Osteoblast (primary cell): ENCODE results near the gene KLF18. TPM values are rescaled to one million over a fixed set of nuclear protein-coding genes. Genes with fewer than 3 reads are reported as not detected.

Experiments
- DNase-seq: peaks from one replicate; pipeline ENCODE4 v3.0.0; 2011; ENCODE audit warnings: low spot score, mixed read lengths; ENCODE audit not compliant: insufficient read length; ENCODE audit errors: missing footprints
- H2AFZ ChIP-seq: 2 replicates; pipeline ENCODE4 v1.6.0; 2011; ENCODE audit warnings: mild to moderate bottlenecking, low read length
- H3K27ac ChIP-seq: 2 replicates; pipeline ENCODE4 v1.5.1; 2011; ENCODE audit warnings: mild to moderate bottlenecking, low read depth, low read length, moderate library complexity
- H3K27me3 ChIP-seq: 2 replicates; pipeline ENCODE4 v1.6.0; 2012; ENCODE audit warnings: mild to moderate bottlenecking, control low read depth, inconsistent platforms, low read length, moderate library complexity; ENCODE audit not compliant: insufficient read depth
- H3K36me3 ChIP-seq: 2 replicates; pipeline ENCODE4 v1.5.1; 2011; ENCODE audit warnings: mild to moderate bottlenecking, low read length, control low read depth, moderate library complexity; ENCODE audit not compliant: insufficient read depth
- H3K4me1 ChIP-seq: 2 replicates; pipeline ENCODE4 v1.5.1; 2011; ENCODE audit warnings: mild to moderate bottlenecking, low read length, control low read depth, moderate library complexity; ENCODE audit not compliant: insufficient read depth
- H3K4me2 ChIP-seq: 2 replicates; pipeline ENCODE4 v1.6.0; 2011; ENCODE audit warnings: mild to moderate bottlenecking, low read length; ENCODE audit not compliant: insufficient read depth
- H3K4me3 ChIP-seq: fragments of 200-600 bp; sonication (generic); 3 replicates; pipeline ENCODE4 v1.5.1; 2012; ENCODE audit warnings: mild to moderate bottlenecking, low read length, inconsistent platforms; ENCODE audit not compliant: insufficient read depth
- H3K79me2 ChIP-seq: 2 replicates; pipeline ENCODE4 v1.6.0; 2012; ENCODE audit warnings: mild to moderate bottlenecking, low read length, control low read depth, inconsistent platforms; ENCODE audit not compliant: insufficient read depth
- H3K9me3 ChIP-seq: 2 replicates; pipeline ENCODE4 v1.5.1; 2011; ENCODE audit warnings: low read depth, low read length, control low read depth
- H4K20me1 ChIP-seq: 2 replicates; pipeline ENCODE4 v1.6.0; 2012; ENCODE audit warnings: mild to moderate bottlenecking, low read length, control low read depth; ENCODE audit not compliant: insufficient read depth
- CTCF ChIP-seq: IDR thresholded peaks from 2 replicates; pipeline ENCODE4 v1.5.1; 2011; ENCODE audit warnings: mild to moderate bottlenecking, low read depth, low read length, moderate library complexity; ENCODE audit errors: extremely low read depth
- total RNA-seq: library from RNA; depleted of rRNA; stranded (reverse); fragments of >200 nt; gene quantifications from 2 replicates; pipeline ENCODE4 v1.2.3, GENCODE V29; 2012

KLF18 gene
- total RNA-seq = not detected in 2 replicates

DNA sequence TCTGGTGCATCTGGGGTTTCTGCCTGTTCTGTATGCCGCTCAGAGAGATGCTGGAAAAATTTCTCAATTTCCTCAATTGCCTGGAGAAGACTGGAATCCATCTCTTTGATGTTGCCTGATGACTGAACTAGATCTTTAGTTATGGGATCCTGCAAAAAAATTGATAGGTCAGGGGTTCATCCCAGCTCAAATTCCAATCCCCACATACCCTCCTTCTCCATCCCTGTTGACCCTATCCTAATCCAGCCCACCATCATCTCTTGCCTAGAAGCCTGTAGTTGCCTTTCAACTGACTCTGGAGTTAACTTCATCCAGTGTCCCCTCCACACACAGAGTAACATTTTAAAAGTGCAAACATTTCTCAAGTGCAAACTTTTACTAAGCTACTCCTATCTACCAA is at the start of gene KLF18:
KLF18 (minus strand) TSS at position 101 of the 400 bp plus-strand sequence; CDS start at position 101, 0 bp downstream.
- no peaks in the 10 kb centered on the region for H3K36me3 ChIP-seq
- DNase-seq = no peak
- H3K4me1 ChIP-seq = no peaks in the 10 kb centered on the region
- no peaks in the 10 kb centered on the region for H3K79me2 ChIP-seq
- no peak within 1 kb of the TSS for H2AFZ ChIP-seq
- no peak within 1 kb of the TSS for H3K27ac ChIP-seq
- no peaks in the 10 kb centered on the region for H4K20me1 ChIP-seq
- TF ChIP-seq CTCF = no peak
- H3K27me3 ChIP-seq = peaks cover 2% of the 10 kb centered on the region
- peaks cover 3% of the 10 kb centered on the region for H3K9me3 ChIP-seq
- no peak within 1 kb of the TSS for H3K4me3 ChIP-seq
- H3K4me2 ChIP-seq = no peak within 1 kb of the TSS

GRCh38 chr1:44174630-44175029 is 33.2 kb upstream of the KLF18 start:
- no peak for TF ChIP-seq CTCF
- no peak for DNase-seq
- Histone ChIP-seq H2AFZ (no peak overlapping the region), H3K27me3 (no peaks in the 10 kb centered on the region), H3K36me3 (no peaks in the 10 kb centered on the region), H4K20me1 (no peaks in the 10 kb centered on the region), H3K9me3 (no peaks in the 10 kb centered on the region), H3K4me2 (no peak overlapping the region), H3K27ac (no peak overlapping the region), H3K79me2 (no peaks in the 10 kb centered on the region), H3K4me1 (peaks cover 2% of the 10 kb centered on the region), H3K4me3 (no peak overlapping the region)

- H3K9me3 ChIP-seq = no peaks in the 10 kb centered on the region
- H3K36me3 ChIP-seq = no peaks in the 10 kb centered on the region
- no peak overlapping the region for H2AFZ ChIP-seq
- H3K4me3 ChIP-seq = no peak overlapping the region
- H3K79me2 ChIP-seq = no peaks in the 10 kb centered on the region
- no peak overlapping the region for H3K27ac ChIP-seq
- no peaks in the 10 kb centered on the region for H4K20me1 ChIP-seq
- no peak overlapping the region for H3K4me2 ChIP-seq
- TF ChIP-seq CTCF = no peak
- DNase-seq = peak; percentile 61
- no peaks in the 10 kb centered on the region for H3K27me3 ChIP-seq
- H3K4me1 ChIP-seq = peaks cover 2% of the 10 kb centered on the region
Measured at GRCh38 chr1:44170281-44170823, 28.9 kb upstream of the KLF18 start.

GRCh38 chr1:44168520-44169098 is 27.2 kb upstream of the KLF18 start:
- DNase-seq = no peak
- no peak for TF ChIP-seq CTCF

More at GRCh38 chr1:44168520-44169098, 27.2 kb upstream of the KLF18 start:
- H2AFZ ChIP-seq = no peak overlapping the region
- H3K4me1 ChIP-seq = peaks cover 2% of the 10 kb centered on the region
- no peak overlapping the region for H3K4me2 ChIP-seq
- H3K9me3 ChIP-seq = no peaks in the 10 kb centered on the region
- H3K27ac ChIP-seq = no peak overlapping the region
- no peaks in the 10 kb centered on the region for H3K27me3 ChIP-seq
- no peaks in the 10 kb centered on the region for H3K79me2 ChIP-seq
- H3K36me3 ChIP-seq = no peaks in the 10 kb centered on the region
- no peaks in the 10 kb centered on the region for H4K20me1 ChIP-seq
- no peak overlapping the region for H3K4me3 ChIP-seq
